SW480 (cell line): ENCODE results near the gene ZNF674.

ENCODE experiments used
- DNase-seq: peaks from one replicate; pipeline ENCODE4 v3.0.0-alpha.2; 2016; ENCODE audit warnings: low spot score

ZNF674 gene

DNA sequence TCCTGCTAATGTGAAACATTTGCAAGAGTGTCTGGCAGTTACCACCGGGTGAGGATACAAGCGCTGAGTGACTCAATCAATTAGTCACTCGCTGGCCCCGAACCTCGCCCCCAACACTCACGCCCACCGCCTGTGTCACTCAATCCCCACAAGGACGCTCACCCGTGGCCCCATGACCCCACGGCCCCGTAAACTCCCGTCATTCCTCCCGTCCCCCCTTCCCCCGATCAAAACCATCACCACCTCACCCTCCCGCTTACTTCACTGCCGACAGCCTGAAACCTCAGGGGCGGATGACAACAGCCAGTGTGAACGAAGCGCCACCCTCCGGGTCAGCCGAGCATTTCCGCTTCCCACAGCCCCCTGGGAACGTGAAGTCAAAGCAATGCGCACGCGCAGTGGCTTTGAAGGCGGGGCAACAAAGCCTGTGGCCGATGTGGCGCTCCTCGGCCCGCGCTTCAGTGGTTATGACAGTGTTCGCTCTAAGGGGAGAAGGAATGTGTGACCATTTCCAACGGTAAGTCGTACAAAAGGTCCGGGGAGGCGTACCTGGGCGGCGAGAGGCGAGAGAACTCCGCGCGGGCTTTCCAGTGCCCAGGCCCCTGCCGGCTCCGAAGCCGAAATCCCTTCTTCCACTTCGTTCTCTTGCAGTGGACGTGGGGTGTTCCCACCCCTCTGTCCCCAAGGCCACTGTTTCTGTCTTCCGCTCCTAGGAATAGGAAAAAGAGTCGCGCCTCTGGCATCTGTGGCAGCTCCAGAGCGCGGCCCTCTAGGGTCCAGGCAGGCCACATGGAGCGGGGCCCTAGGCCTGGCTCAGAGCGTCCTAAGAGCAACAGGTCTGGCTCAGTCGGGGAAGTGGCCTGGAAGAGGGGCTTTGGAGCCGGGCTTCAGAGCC lies at the start of gene ZNF674:
Gene ZNF674 (minus strand): TSS at position 311 of the 895 bp plus-strand sequence. CDS start 3,334 bp downstream, outside the sequence.
- DNase-seq = peak; percentile 87

DNA sequence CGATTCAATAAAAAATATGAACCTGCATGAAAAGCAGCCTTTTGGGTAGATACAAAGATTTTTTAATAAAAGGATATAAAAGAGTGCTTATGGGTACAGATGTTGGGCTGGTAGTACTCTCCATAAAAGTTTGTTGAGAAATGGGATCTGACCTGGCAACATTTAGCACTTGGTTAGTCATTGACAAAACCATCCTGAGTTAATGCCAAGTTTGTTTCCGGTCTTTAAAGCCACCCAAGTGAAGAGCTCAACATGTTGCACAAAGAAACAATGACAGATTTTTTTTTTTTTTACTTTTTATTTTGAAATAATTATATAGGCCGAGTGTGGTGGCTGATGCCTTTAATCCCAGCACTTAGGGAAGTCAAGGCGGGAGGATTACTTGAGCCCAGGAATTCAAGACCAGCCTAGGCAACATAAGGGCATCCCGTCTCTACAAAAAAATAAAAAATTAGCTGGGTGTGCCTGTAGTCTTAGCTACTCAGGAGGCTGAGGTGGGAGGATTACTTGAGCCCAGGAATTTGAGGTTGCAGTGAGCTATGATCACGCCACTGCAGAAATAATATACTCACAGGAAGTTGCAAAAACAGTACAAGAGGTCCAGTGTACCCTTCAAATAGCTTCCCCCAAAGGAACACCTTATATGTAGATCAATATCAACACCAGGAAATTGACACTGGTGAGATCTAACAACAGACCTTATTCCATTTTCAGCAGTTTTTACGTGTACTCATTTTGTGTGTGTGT lies 44.9 kb upstream of the ZNF674 start:
- no peak for DNase-seq

DNA sequence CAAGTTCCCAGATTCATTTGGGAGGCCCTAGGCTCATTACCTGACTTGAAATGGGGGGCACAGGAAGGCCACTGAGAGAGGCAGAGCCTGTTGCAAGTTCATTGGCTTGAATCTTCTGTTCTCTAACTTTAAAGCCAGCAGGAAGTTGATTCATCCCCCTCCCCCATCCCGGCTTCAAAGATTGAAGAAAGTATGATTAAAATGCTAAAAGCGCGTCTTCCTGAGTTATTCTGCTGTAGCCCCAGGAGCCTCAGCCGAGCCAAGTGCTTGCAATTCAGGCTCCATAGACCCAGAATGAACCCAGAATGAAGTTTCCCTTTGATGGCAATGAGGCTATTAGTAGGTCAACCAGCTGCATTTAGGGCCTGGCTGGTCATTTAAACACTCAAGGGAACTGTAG lies 43.0 kb upstream of the ZNF674 start:
- no peak for DNase-seq

DNA sequence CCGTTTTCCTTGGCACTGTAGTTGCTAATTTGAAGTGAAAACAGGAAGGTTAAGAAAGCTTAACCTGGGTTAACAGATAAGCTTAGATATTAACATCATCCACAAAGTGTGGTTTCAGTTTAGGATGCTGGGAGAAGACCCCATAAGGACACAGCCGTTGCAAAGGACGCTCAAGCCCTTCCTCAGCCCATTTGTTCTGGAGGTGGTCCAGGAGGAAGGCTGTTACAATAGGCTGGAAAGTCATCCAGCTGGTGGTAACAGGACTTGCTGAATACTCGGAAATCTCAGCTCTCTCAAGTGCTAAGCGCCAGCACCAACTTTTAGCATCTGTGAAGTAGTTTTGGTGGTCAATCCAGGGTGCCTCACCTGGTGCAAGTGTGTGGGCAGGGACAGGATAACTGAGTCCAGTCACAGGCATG lies 42.5 kb upstream of the ZNF674 start:
- DNase-seq = no peak

- no peak for DNase-seq
Observed at GRCh38 chrX:46587158-46587557, 41.9 kb upstream of the ZNF674 start.

DNA sequence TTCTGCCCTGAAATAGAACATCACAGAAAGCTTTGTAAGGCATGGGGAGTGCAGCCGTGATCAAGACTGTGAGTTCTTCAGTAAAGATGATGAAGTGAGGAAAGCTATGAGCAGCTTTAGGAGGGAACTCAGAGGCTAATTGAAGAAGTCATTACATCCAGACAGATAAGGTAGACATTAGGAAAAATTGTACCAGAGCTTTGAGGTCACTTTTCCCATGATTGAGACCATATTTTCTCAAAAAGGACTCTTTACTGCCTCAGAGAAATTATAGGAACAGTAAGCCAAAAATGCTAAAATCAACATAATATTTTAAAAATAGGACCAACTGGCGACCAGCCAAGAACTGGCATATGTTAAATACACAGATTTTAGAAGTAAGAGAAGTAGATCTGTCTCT lies 39.5 kb upstream of the ZNF674 start:
- no peak for DNase-seq

- DNase-seq = no peak
Observed at GRCh38 chrX:46582966-46583365, 37.7 kb upstream of the ZNF674 start.

DNA sequence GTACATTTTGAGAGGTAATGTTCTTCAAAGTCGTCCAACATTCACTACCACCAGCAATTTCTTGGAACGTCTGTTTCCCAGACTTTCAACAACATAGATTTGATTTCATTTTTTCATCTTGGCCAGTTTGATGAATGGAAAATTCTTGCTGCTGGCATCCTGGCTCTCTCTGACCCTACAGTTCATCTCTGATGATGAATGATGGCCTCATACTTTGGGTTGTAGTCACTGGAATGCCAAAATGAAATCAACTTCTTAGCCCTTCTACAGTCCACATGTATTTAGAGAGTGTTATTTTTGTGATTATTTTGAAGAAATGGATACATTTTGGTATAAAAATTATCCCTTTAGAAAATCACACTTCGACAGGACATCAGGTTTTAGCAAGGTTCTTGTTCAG lies 37.1 kb upstream of the ZNF674 start:
- DNase-seq = no peak

GRCh38 chrX:46580613-46581012 lies 35.4 kb upstream of the ZNF674 start:
- DNase-seq = no peak

DNA sequence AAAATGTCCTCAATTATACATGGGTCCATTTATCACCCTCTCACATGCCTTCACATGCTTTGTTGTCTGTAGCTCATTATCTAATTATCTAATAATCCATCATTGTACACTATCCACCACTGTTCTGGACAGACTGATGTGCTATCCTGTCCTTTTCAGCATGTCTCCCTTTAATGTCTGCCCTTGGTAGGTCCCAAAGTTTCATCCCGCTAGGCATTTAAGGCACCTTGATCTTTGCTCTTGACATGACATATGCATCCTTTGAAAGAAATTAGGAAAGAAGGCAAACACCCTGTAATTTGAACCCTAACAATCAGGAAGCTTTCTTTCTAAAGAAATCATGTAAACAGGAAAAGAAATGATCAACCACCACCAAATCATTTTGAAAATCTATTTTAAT lies 34.0 kb upstream of the ZNF674 start:
- no peak for DNase-seq

DNA sequence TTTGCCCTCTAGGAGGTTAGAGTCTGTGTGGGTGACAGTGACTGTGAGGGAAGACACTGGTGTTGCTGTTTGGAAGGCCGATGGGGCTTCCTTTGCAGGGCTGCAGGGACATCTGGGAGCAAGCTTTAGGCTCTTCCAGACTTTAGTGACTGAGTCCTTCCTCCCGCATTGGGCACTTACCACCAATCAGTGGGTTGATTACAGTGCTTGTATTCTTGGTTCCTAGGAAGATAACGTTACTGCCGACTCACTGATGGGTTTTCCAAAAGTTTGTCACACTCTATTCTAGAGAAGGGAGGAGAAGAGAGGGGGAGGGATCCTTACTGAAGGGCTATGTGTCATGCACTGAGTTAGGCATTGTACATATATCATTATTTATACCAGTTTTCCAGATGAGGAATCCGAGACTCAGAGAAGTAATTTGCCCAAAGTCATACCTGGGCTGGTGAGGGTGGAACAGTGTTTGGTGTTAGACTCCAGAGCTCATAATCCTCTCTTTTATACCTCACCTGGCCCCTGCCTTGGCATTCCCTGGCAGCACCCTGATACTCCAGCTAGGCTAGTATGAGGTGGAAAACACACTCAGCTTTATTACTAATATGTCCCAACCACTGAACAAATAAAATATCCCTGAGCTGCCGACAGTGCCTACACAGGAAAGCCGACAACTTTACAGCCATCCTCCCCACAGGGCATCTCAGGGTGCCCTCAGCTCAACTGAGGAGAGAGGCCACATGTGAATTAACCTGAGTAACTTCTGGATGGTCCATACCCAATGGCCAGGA lies 32.2 kb upstream of the ZNF674 start:
- DNase-seq = no peak

DNA sequence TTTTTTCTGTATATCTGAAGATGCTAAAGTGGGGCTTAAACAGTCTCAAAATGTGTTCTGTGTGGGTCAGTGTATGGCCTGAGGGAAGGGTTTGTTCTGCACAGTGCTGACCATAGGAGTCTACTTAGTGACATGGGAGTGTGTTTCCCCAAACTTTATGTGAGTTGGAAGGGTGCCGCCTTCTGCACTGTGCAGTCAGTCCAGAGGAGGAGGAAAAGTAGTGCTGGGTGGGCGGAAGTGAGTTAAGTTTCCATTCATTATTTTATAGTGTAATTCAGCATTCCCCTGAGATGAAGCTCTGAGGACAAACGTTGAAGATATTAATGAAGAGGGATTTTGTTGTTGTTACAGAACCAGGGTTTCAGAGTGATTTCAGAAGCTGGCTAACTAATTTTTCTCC lies 31.2 kb upstream of the ZNF674 start:
- DNase-seq = no peak

- no peak for DNase-seq
Observed at GRCh38 chrX:46575991-46576392, 30.8 kb upstream of the ZNF674 start.

- DNase-seq = no peak
Observed at GRCh38 chrX:46575586-46575985, 30.4 kb upstream of the ZNF674 start.

DNA sequence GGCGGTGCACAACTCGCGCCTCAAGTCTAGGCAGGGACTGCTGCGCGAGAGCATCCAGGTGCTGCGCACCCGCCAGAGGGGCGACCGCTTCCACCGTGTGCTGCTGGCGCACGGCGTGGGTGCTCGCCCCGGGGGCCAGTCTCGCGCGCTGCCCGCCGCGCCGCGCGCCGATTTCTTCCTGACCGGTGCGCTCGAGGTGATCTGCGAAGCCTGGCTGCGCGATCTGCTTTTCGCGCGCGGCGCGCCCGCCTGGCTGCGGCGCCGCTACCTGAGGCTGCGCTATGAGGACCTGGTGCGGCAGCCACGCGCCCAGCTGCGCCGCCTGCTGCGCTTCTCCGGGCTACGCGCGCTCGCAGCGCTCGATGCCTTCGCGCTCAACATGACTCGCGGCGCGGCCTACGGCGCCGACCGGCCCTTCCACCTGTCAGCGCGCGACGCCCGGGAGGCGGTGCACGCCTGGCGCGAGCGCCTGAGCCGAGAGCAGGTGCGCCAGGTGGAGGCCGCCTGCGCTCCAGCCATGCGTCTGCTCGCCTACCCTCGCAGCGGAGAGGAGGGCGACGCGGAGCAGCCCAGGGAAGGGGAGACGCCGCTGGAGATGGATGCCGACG lies 29.7 kb upstream of the ZNF674 start:
- DNase-seq = no peak

DNA sequence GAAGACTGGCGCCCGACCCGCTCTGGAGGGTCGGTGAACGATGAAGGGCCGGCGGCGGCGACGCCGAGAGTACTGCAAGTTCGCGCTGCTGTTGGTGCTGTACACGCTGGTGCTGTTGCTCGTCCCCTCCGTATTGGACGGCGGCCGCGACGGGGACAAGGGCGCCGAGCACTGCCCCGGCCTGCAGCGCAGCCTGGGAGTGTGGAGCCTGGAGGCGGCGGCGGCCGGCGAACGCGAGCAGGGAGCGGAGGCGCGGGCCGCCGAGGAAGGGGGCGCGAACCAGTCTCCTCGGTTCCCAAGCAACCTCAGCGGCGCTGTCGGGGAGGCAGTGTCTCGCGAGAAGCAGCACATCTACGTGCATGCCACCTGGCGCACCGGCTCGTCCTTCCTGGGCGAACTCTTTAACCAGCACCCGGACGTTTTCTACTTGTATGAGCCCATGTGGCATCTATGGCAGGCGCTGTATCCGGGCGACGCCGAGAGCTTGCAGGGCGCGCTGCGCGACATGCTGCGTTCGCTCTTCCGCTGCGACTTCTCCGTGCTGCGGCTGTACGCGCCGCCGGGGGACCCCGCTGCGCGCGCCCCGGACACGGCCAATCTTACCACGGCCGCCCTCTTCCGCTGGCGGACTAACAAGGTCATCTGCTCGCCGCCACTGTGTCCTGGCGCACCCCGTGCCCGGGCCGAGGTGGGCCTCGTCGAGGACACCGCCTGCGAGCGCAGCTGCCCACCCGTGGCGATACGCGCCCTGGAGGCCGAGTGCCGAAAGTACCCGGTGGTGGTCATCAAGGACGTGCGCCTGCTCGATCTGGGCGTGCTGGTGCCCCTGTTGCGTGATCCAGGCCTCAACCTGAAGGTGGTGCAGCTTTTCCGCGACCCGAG lies 28.9 kb upstream of the ZNF674 start:
- peak; percentile 48 for DNase-seq

DNA sequence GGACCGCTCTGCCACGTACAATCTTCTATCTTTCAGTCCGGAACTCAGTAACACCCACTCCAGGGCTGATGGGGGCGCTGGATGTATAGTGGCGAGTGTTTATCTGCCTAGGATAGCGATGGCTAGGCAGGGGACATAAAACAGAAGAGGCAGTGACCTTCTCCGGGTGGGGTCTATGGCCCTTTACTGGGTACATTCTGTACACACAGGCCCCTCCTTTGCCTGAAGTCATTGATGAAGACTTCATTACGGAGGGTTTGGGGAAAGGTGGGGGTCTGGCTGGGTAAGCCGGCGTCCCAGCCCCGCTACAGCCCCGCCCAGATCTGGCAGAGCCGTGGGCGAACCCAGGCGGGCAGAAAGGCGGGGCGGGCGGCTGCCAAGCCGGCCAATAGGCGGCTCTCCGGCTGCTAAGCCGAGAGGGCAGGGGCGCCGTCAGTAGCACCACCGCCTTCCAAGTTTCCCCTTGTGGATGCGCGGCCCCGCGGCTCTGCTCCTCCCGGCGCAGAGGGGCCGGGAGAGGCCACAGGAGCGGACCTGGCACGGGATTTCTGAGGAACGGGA lies 28.2 kb upstream of the ZNF674 start, which contains the start of gene CHST7:
Gene CHST7 (plus strand): TSS at position 435 of the 561 bp plus-strand sequence. CDS start 167 bp downstream, outside the sequence.
- DNase-seq = peak; percentile 71

DNA sequence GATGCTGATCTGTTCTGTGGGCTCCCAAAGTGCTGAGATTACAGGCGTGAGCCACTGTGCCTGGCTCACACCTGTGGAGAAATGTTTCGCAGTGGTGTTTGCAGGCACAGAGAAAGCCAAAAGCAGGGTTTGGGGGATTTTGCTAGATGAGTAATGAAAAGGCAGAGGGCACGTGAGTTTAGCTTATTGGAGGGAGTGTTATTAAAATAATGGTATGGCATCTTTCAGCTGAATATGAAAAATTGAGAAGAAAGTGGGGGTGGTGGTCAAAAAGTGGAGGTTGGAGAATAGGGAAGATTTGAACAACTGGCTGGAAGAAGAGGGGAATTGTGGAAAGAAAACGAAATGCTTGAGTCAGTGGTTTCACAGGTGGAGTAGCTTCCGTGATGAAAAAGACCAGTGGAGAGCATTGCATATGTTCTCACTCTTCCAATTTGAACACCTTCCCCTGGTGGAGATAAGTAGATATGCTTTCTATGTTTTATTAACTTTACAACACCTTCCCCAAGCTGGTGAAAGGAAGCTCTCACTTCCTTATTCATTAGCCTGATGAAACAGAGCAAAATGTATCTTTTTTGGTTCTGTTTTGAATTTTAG lies 27.2 kb upstream of the ZNF674 start:
- peak; percentile 16 for DNase-seq

- DNase-seq = no peak
Observed at GRCh38 chrX:46571423-46572339, 26.5 kb upstream of the ZNF674 start.
